Endothelial cell of umbilical vein (primary cell): Measurements from ENCODE around the gene MCTP1. TPM values are rescaled to one million over a fixed set of nuclear protein-coding genes. Genes with fewer than 3 reads are reported as not detected.

Experiments used
- BruUV-seq: library from RNA; stranded (reverse); fragments of 400-500 nt; replicated peaks from 2 replicates; lab custom pipeline; 2021; lab: Mats Ljungman, UMichigan
- CTCF ChIA-PET: fragments of 300-600, 350-600 bp; sonication (Branson Sonifier 250); formaldehyde crosslinking; loops from one replicate; lab custom pipeline; 2021; ENCODE audit warnings: antibody characterized with exemption, inconsistent platforms; lab: Charles Lee
- POLR2A ChIA-PET: fragments of 300-600, 350-600 bp; sonication (Branson Sonifier 250); formaldehyde crosslinking; loops from one replicate; lab custom pipeline; 2021; ENCODE audit warnings: antibody characterized with exemption, inconsistent platforms; lab: Charles Lee
- DNase-seq: peaks from one replicate; pipeline ENCODE4 v3.0.0-alpha.2; 2011; ENCODE audit warnings: low read depth, low spot score
- FAIRE-seq: peaks from 2 replicates; lab custom pipeline; 2011; peaks lifted over from hg19 to GRCh38; lab: Jason Lieb, UNC
- H2AFZ ChIP-seq: 2 replicates; pipeline ENCODE4 v1.6.0; 2012; ENCODE audit warnings: low read depth, low read length, control low read depth, inconsistent platforms
- H3K27ac ChIP-seq: 2 replicates; pipeline ENCODE4 v1.5.1; 2011; ENCODE audit warnings: low read depth, mild to moderate bottlenecking, control low read depth, low read length, moderate library complexity; ENCODE audit not compliant: insufficient read depth
- H3K27me3 ChIP-seq, 2 experiments: 2 replicates each; pipeline versions ENCODE4 v1.6.0 to v1.6.1; 2011; ENCODE audit warnings: low read length in 2 of 2, mixed read lengths in 1 of 2; ENCODE audit not compliant: control insufficient read depth in 2 of 2, insufficient read depth in 2 of 2
- H3K36me3 ChIP-seq, 2 experiments: 2 replicates in 1 of 2; 3 replicates in 1 of 2; pipeline ENCODE4 v1.5.1; 2011; ENCODE audit warnings: low read length in 2 of 2, mild to moderate bottlenecking in 1 of 2, moderate library complexity in 1 of 2; ENCODE audit not compliant: control insufficient read depth in 2 of 2, insufficient read depth in 2 of 2; ENCODE audit errors: extremely low read depth in 1 of 2
- H3K4me1 ChIP-seq: 3 replicates; pipeline ENCODE4 v1.5.1; 2011; ENCODE audit warnings: mild to moderate bottlenecking, low read length; ENCODE audit not compliant: control insufficient read depth, insufficient read depth; ENCODE audit errors: extremely low read depth
- H3K4me2 ChIP-seq: 2 replicates; pipeline ENCODE4 v1.6.1; 2011; ENCODE audit warnings: low read length, control low read depth, mixed read lengths; ENCODE audit not compliant: insufficient read depth
- H3K4me3 ChIP-seq, 3 experiments: fragments of 200-600 bp in 1 of 3; sonication (generic), shearing (Covaris generic) in 1 of 3; replicated peaks in 1 of 3; 2 replicates each; pipeline ENCODE4 v1.5.1; 2011 to 2016; ENCODE audit warnings: control low read depth in 3 of 3, low read length in 3 of 3, mild to moderate bottlenecking in 2 of 3, inconsistent platforms in 1 of 3, low read depth in 1 of 3, moderate library complexity in 1 of 3; ENCODE audit not compliant: insufficient read depth in 1 of 3
- H3K79me2 ChIP-seq: 2 replicates; pipeline ENCODE4 v1.6.0; 2012; ENCODE audit warnings: low read length, inconsistent platforms; ENCODE audit not compliant: control insufficient read depth, insufficient read depth
- H3K9ac ChIP-seq: replicated peaks from 2 replicates; pipeline ENCODE3; 2011; ENCODE audit warnings: low read length, control low read depth; ENCODE audit not compliant: insufficient read depth; ENCODE audit errors: extremely low read depth
- H3K9me1 ChIP-seq: replicated peaks from 3 replicates; pipeline ENCODE4 v1.6.0; 2011; ENCODE audit warnings: mild to moderate bottlenecking, low read length; ENCODE audit not compliant: control insufficient read depth, insufficient read depth; ENCODE audit errors: extremely low read depth
- H3K9me3 ChIP-seq: replicated peaks from 2 replicates; pipeline ENCODE4 v1.5.1; 2012; ENCODE audit warnings: low read length, inconsistent platforms; ENCODE audit not compliant: control insufficient read depth, insufficient read depth
- H4K20me1 ChIP-seq: replicated peaks from 2 replicates; pipeline ENCODE3; 2011; ENCODE audit warnings: mild to moderate bottlenecking, low read length; ENCODE audit not compliant: control insufficient read depth, insufficient read depth; ENCODE audit errors: extremely low read depth
- CTCF ChIP-seq, 2 donors: IDR thresholded peaks; 1 replicate in 1 of 2; 2 replicates in 1 of 2; pipeline ENCODE4 v1.5.1; 2011; ENCODE audit warnings: low read length in 2 of 2, mild to moderate bottlenecking in 2 of 2, moderate library complexity in 2 of 2, control low read depth in 1 of 2, inconsistent platforms in 1 of 2, low read depth in 1 of 2; ENCODE audit not compliant: insufficient read depth in 1 of 2; ENCODE audit errors: extremely low read depth in 1 of 2
- EZH2 ChIP-seq: IDR thresholded peaks from 2 replicates; pipeline ENCODE4 v1.6.1; 2012; ENCODE audit warnings: borderline replicate concordance, low read depth, mild to moderate bottlenecking, moderate library complexity, low read length, inconsistent platforms; ENCODE audit not compliant: severe bottlenecking
- FOS ChIP-seq: IDR thresholded peaks from 2 replicates; pipeline ENCODE4 v1.6.1; 2011; ENCODE audit warnings: mild to moderate bottlenecking, low read length, moderate library complexity, borderline replicate concordance; ENCODE audit not compliant: insufficient read depth
- GATA2 ChIP-seq: IDR thresholded peaks from 2 replicates; pipeline ENCODE4 v1.7.0; 2011; ENCODE audit warnings: low read depth, mild to moderate bottlenecking, moderate library complexity, mixed read lengths, low read length; ENCODE audit not compliant: insufficient read length, insufficient read depth
- JUN ChIP-seq: IDR thresholded peaks from 2 replicates; pipeline ENCODE4 v1.6.1; 2011; ENCODE audit warnings: borderline replicate concordance, low read depth; ENCODE audit not compliant: insufficient read length, insufficient read depth
- MAX ChIP-seq: IDR thresholded peaks from 2 replicates; pipeline ENCODE4 v1.6.1; 2011; ENCODE audit not compliant: insufficient read depth, insufficient read length
- MYC ChIP-seq: IDR thresholded peaks from one replicate; pipeline ENCODE4 v1.6.1; 2011; ENCODE audit warnings: mild to moderate bottlenecking, low read depth, low read length
- POLR2A ChIP-seq: IDR thresholded peaks from 2 replicates; pipeline ENCODE4 v1.6.1; 2012; ENCODE audit warnings: low read depth, mild to moderate bottlenecking, control low read depth, low read length
- POLR2AphosphoS5 ChIP-seq: IDR thresholded peaks from 2 replicates; pipeline ENCODE4 v1.6.1; 2012; ENCODE audit warnings: low read depth, mild to moderate bottlenecking, control low read depth, low read length, moderate library complexity; ENCODE audit not compliant: insufficient read depth
- dilution Hi-C: fragments of 300-500 bp; cut with MboI; formaldehyde crosslinking; loops from one replicate; pipeline ENCODE4 v1.15.0; 2019; ENCODE audit warnings: low sequenced_read_pairs; ENCODE audit not compliant: extremely low pct_ligation_motif_present
- intact Hi-C: fragments of 100-400 bp; cut with micrococcal nuclease; formaldehyde crosslinking; loops from one replicate; pipeline ENCODE4 v1.10.0; 2022
- polyA plus RNA-seq, 4 experiments: library from polyadenylated mRNA; depleted of rRNA in 3 of 4; stranded (reverse) in 3 of 4; unstranded in 1 of 4; fragments of >200 nt; gene quantifications; 2 replicates each; pipeline versions ENCODE4 v1.2.1 to v1.2.3, GENCODE V29; 2011 to 2012; ENCODE audit warnings: missing spikeins in 1 of 4
- total RNA-seq: library from RNA; stranded (reverse); gene quantifications from 2 replicates; pipeline ENCODE4 v1.2.3, GENCODE V29; 2021

The MCTP1 gene
- total and polyA plus RNA-seq, 2 donors (not counting 3 experiments of a cell fraction or from before 2014, with no cell fraction given), result 79.3 to 203 TPM

- Histone ChIP-seq H3K79me2 (no peaks in the 10 kb centered on the region), H3K4me2 (no peak overlapping the region), H3K9me1 (no peaks in the 10 kb centered on the region), H3K4me3 (no peak overlapping the region), H3K9ac (no peak overlapping the region), H3K27ac (no peak overlapping the region), H3K27me3 (no peaks in the 10 kb centered on the region), H2AFZ (no peak overlapping the region), H3K36me3 (peaks cover 2 to 13% of the 10 kb centered on the region in 2 experiments), H4K20me1 (no peaks in the 10 kb centered on the region), H3K4me1 (no peaks in the 10 kb centered on the region), H3K9me3 (no peaks in the 10 kb centered on the region)
- no peak for TF ChIP-seq POLR2A
- no peak for TF ChIP-seq FOS
- TF ChIP-seq MAX, result no peak
- no peak for TF ChIP-seq GATA2
- no peak for TF ChIP-seq MYC
- no peak for TF ChIP-seq EZH2
- no peak for TF ChIP-seq POLR2AphosphoS5
- no peak for TF ChIP-seq JUN
- no peak for TF ChIP-seq CTCF (IDR thresholded peaks at IDR 0.05; ENCODE audit: extremely low read depth in 1 of 2, insufficient read depth in 1 of 2, low read depth in 1 of 2, low read length in 2 of 2)
- intact Hi-C loops, result no loop called here
- FAIRE-seq (no peak), DNase-seq (no peak)
- BruUV-seq, result no TSS peak
- dilution Hi-C loops, result no loop called here
- CTCF ChIA-PET, result no interaction called here
- POLR2A ChIA-PET, result no interaction called here
Observed at GRCh38 chr5:94709277-94709676, 575.6 kb downstream of the MCTP1 start.
